Hematopoietic multipotent progenitor cell treated with erythropoietin and hydrocortisone succinate and interleukin-3 and kit ligand, for 15 days (in vitro differentiated cells): ENCODE data around the gene PRPSAP1.

ENCODE experiments used
- DNase-seq: peaks from one replicate; pipeline ENCODE4 v3.0.0-alpha.2; 2015; ENCODE audit warnings: low spot score

The PRPSAP1 gene

DNA sequence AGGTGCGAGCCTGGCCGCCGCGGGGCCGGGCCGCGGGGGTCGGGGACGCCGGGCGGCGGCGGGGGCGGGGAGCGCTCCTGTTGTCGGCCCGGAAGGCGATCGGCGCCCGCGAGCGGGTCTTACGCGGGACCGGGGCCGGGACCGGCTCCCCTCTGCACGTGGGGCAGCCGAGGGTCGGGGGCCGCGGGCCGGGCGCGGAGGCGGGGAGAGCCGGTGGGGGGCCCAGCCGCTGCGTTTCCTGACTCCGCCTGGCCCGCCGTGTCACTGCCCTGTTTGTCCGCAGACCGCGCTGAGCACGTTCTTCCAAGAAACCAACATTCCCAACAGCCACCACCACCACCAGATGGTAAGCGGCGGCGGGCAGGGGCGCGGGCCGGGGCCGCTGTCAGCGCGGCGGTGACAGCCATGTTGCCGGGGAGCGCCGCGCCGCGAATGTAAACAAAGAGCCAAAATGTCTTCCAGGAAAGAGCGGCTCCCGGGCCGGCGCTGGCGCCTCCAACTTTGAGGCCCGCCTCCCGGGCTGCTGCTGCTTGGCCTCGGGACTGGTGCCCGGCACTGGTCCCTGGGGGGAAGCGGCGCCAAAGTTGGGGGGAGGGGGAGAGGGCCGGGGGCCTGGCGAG lies 88.0 kb downstream of the PRPSAP1 start:
- DNase-seq, result peak; percentile 48

DNA sequence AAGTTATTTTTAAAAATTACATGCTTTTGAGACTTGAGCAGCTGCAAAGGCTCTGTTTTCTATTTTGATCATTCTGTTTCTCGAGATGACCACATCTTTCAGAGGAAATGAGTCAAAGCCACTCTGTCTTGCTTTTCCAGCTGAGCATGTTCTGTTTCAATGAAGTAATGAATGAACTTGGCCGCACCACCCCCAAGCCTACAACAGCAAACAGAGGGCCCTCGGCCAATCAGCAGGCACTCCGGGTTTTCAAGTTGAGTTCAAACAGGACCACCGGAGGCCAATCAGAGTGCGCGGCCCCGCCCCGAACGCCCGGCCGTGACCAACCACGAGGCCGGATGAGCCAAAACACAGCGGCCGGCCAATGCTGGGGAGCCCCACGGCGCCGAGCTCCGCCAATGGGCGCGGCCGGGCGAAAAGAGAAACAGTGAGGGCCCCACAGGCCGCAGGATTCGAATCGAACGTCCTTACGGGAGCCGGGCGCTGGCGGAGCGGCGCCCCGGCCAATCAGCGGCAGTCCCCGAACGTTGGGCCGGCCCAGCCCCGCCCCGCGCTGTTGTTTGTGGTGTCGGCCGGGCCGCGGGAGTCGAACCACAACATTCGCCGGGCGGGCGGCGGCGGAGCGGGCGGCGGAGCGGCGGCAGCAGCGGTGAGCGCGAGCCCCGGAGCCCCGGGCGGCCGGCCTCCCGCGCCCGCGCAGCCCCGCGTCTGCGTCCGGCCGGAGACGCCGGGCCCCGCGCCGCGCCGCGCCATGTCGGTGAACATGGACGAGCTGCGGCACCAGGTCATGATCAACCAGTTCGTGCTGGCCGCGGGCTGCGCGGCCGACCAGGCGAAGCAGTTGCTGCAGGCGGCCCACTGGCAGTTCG lies 88.7 kb downstream of the PRPSAP1 start, which contains the start of gene UBALD2:
Gene UBALD2 (plus strand): TSS at position 594 of the 869 bp plus-strand sequence. CDS start 158 bp downstream, at position 752.
- peak; percentile 98 for DNase-seq

DNA sequence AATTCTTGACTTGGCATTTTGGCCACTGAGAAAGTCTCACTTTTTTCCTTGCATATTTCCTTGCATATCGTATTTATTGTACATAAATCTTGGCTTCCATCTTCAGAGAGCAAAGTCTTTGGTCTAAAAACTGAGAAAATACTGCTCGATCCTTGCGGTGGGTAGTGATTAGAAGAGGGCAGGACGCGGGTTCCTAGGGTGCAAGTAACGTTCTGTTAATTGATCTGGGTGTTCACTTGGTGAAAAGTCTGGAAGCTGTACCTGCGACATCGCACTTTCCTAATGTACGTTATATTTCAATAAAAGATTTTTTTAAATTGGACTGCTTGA lies 89.3 kb downstream of the PRPSAP1 start:
- DNase-seq, result no peak

DNA sequence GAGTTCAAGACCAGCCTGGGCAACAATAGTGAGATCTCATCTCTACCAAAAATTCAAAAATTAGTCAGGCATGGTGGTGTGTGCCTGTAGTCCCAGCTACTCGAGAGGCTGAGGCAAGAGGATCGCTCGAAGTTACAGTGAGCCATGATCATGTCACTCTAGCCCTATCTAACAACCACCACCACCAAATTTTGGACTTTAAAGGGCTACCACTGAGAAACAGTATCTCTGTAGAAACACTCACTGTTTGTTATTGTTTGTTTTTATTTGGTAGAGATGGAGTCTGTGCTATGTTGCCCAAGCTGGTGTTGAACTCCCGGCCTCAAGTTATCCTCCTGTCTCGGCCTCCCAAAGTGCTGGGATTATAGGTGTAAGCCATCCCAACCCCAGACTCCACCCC lies 89.8 kb downstream of the PRPSAP1 start:
- DNase-seq, result no peak

DNA sequence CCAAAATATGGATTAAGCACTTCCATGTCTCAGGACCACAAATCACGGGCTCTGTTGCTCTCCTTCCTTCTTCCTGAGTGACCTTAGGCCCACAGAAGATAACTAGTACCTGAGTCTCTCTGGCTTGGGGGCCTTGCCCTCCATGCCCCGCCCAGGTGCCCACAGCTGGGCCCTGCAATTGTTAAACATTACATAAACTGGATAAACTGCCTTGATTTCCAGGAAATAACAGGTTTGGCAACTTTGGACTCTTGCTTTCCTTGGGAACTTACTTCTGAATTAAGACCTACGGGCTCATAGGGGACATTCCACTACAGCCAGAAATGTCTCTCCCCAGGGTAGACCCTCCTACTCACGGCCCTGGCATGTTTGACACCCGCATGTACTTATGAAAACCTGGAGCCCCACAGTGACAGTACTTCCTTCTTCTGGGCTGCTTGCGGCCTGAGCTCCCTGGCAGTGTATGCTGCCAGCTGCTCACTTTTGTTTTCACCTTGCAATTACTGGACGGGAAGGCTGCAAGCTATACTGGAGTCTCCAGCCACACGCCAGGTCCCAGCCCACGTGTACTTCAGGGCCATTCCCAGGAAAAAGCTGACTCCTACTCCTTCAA lies 90.9 kb downstream of the PRPSAP1 start:
- no peak for DNase-seq

DNA sequence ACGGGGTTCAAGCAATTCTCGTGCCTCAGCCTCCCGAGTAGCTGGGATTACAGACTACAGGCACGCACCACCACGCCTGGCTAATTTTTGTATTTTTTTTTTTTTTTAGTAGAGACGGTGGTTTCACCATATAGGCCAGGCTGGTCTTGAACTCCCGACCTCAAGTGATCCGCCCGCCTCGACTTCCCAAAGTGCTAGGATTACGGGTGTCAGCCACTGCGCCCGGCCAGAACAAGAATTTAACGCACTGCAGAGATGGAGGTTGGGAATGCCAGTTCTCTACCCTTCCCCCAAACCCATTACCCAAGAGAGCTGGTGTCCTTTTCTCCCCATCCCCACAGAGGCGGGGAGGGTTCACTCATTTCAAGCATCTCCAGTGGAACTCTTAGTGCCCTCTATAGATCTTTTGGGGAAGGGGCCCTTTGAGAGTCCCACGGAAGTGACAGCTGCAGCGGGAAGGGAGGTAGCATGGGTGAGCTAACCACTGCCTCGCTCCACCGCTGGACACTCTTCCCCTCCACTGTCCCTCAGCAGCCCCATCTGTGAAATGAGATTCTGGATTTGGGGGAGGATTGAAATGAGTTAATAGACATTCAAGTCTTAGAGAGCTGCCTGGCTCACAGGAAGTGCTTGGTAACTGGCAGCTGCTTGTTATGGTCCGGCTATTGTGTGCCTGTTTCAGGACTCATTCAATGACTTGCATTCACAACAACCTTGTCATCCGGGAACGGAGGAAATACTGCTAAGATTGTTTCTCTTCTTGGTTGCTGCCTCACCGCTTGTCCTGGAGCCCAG lies 92.1 kb downstream of the PRPSAP1 start:
- no peak for DNase-seq

DNA sequence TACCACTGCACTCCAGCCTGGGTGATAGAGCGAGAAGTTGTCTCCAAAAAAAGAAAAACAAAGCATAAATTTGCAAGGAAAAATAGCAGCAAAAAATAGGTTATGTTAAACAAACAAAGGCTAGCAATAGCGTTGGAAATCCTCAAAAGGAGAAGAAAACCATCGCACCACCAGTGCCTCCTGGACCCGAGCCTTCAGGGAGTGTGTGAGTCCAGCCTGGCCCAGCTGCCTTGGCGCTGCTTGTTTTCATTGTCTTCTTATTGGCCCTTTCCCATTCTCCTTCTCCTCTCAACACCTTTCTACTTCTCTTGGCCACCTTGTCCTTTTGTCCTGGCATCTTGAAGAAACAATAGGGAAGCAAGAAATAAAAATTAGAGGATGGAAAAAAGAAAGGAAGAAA lies 93.0 kb downstream of the PRPSAP1 start:
- no peak for DNase-seq

DNA sequence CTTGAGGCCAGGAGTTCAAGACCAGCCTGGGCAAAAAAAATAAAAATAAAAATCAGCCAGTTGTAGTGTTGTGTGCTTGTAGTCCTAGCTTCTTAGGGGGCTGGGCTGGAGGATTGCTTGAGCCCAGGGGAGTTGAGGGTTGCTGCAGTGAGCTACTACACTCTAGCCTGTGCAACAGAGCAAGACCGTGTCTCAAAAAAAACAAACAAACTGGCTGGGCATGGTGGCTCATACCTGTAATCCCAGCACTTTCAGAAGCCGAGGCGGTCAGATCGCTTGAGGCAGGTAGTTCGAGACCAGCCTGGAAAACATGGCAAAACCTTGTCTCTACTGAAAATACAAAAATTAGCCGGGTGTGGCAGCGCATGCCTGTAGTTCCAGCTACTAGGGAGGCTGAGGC lies 93.5 kb downstream of the PRPSAP1 start:
- no peak for DNase-seq
